Epidermal melanocyte (primary cell): ENCODE results near the gene SAMD11.

ENCODE experiments used
- DNase-seq: peaks from one replicate; pipeline ENCODE4 v3.0.0; 2011; ENCODE audit warnings: low spot score; ENCODE audit not compliant: insufficient read length

SAMD11 gene

DNA sequence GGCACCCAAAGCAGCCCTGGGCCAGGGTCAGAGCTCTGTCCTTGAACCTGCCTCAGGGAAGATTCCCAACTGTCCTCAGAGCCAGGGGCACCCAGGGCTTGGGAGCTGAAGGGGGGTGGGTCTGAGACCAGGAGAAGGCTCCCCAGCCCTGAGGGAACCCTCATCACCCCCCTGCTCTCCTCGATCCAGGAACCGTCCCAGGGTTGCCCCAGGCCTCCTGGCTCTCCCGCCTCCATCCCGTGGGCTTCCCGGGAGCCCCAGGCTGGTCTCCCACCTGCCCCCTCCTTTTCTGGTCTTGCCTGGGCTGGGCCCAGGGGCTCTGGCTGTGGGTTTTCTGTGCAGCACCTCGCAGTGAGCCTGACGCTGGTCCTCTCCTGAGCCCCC lies 6.7 kb upstream of the SAMD11 start:
- DNase-seq, result no peak

GRCh38 chr1:917466-918091 lies 6.1 kb upstream of the SAMD11 start:
- no peak for DNase-seq

DNA sequence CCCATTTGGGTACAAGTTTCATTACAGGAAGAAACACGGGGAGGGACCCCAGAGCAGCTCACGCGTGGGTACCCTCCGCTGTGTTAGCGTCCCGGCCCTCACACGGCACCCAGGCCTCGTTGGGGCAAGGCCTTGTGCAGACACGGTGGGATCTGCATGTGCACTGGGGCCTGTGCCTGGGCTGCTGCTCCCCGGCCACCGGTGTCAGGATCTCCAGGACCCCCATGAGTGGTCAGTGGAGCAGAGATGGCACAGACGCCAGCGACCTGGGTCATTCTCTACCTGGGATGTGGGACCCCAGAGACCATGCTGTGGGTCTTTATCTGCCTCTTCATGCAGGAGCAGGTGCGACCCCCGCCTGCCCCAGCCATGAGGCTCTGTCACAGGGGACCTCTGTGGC lies 5.4 kb upstream of the SAMD11 start:
- DNase-seq, result no peak

DNA sequence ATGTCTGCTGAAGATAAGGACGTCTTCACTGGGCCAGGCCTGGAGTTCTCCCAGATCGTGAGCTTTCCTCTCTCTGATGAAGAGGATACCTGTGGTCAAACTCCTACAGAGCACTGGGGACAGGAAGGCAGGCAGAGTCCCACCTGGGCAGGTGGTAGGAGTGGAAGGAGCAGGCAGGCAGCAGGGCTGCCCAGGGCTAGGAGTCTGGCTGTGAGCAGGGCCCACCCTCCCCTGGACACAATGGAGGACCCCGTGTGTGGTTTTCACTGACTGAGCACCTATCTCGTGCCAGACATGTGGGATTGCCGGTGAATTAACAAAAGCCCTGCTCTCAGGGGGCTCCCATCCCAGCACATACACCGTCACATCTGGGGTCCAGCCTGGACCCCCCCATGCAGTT lies 4.9 kb upstream of the SAMD11 start:
- no peak for DNase-seq

DNA sequence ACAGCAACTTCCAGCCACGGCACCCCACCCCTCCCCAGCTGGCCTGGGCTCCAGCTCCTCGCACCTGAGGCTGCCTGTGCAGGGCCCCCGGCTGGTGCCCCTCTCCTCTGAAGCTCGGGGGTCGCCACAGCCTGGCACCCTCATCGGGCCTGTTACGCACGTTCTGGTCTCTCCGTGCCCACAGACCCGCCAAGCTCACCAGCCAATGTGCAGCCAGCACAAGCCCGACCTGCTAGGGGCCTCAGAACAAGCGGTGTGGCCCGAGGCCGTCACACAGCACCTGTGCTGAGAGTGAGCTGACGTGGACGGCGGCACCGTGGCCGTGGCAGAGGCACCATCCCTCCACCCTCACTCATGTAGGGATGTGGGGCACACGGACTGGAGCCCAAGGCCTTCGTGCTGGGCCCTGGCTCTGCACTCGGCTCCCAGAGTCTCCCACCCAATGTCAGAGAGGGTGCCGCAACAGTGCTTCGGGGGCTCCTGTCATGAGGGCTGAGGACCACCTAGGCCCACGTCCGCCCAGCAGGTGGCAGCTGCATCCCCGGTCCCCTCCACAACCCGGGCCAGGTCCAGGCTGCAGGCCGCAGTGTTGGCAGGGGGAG lies 4.4 kb upstream of the SAMD11 start:
- no peak for DNase-seq

DNA sequence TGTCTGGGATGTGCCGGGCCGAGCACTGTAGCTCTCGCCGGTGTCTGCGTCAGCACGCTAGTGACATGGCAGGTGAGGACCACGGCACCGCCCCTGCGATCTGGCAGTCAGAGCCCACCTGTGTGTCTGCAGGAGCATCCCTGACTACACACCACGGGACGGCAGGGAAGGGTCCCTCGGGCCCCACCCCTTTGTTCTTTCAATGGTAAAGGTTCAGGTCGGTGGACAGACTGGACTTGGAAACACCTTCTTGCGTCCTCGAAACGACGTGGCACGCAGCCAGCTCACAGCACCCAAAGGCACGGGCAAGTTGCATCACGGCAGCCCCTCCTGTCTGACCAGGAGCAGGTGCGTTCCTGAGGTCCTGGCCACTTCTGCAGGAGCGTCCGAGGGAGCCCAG lies 3.7 kb upstream of the SAMD11 start:
- DNase-seq, result no peak

DNA sequence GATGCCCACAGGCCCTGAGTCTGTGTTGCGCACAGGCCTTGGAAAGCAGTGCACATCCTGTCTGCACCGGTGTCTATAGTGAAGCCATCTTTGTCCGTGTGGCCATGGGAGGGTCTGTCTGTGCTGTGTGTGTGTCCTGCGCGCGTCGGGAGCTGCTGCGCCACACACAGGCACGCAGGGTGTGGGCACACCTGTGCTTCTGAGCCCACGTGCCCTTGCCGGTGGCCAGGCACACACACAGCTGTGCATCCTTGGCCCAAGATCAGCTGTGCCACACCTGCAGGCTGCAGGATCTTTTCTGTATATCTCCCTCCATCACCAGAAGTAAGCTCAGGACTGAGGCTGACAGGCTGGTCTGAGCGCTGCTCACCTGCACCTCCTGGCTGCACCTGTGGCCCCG lies 3.2 kb upstream of the SAMD11 start:
- no peak for DNase-seq

GRCh38 chr1:921011-921837 lies 2.5 kb upstream of the SAMD11 start:
- peak; percentile 94 for DNase-seq

DNA sequence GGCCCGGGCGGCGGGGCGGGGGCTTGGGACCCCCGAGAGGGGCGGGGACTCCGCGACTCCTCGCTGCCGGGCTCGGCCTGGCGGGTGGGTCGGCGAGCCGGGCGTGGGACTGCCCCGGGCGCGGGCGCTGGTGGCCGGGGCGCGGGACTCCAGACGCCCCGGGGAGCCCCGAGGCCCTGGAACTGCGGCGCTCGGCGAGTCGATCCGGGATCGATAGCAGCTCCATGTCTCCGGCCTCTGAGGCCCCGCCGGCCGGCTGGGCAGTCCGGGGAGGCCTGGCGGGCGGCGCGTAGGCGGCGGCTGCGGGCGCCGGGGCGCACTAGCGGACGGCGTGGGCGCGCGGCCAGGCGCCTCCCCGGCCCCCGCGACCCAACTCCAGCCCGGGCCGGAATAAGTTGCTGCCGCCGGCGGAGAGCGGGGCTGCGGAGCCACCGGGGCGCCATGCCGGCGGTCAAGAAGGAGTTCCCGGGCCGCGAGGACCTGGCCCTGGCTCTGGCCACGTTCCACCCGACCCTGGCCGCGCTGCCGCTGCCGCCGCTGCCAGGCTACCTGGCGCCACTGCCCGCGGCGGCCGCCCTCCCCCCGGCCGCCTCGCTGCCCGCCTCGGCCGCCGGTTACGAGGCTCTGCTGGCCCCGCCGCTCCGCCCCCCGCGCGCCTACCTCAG lies 400 bp downstream of the SAMD11 start:
- DNase-seq, result no peak

GRCh38 chr1:924656-925560 lies 1.2 kb downstream of the SAMD11 start:
- no peak for DNase-seq

DNA sequence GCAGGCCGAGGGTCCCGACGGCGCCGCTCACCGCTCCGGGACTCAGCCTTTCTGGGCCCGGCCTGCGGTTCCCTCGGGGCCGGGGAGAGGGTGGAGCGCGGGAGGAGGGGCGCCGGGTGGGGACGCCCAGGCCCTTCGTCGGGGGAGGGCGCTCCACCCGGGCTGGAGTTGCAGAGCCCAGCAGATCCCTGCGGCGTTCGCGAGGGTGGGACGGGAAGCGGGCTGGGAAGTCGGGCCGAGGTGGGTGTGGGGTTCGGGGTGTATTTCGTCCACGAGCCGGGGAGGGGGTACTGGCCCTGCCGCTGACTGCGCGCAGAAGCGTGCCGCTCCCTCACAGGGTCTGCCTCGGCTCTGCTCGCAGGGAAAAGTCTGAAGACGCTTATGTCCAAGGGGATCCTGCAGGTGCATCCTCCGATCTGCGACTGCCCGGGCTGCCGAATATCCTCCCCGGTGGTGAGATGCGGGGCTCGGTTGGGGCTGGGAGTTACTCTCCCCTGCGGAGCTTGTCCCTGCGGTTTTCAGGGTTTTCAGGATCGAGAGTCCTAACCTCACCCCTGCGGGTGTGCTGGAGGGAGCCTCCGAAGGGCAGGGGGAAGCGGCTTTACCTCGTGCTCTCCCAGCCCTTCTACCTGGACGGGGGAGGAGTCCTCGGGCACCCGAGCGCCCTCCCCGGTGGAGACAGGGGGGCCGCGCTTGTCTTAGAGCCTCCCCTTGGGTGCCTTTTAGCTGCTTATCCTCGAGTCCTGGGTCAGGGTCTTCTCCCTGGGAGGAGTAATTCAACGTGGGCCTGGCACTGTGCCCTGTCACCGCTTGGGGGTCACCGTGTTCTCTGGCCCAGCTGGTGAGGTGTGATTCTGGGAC lies 2.1 kb downstream of the SAMD11 start:
- no peak for DNase-seq

GRCh38 chr1:927234-927633 lies 3.5 kb downstream of the SAMD11 start:
- DNase-seq, result no peak

DNA sequence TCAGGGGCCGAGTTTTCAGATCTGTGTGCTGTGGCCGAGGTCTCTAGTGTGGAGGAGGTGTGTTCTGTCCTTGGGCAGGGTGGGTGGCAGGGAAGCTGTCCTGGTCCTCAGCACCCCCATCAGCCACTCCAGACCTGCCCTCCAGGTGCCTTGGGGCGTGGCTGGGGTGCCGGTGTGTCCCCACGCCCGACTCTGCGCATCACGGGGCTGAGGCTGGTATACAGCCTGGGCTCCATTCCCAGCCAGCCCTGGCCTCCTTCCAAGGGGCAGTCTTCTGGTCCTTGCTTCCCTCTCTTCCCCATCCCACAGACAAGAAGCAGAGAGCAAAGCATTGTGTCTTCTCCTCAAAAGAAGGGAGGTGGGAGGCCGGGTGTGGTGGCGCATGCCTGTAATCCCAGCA lies 4.0 kb downstream of the SAMD11 start:
- no peak for DNase-seq

DNA sequence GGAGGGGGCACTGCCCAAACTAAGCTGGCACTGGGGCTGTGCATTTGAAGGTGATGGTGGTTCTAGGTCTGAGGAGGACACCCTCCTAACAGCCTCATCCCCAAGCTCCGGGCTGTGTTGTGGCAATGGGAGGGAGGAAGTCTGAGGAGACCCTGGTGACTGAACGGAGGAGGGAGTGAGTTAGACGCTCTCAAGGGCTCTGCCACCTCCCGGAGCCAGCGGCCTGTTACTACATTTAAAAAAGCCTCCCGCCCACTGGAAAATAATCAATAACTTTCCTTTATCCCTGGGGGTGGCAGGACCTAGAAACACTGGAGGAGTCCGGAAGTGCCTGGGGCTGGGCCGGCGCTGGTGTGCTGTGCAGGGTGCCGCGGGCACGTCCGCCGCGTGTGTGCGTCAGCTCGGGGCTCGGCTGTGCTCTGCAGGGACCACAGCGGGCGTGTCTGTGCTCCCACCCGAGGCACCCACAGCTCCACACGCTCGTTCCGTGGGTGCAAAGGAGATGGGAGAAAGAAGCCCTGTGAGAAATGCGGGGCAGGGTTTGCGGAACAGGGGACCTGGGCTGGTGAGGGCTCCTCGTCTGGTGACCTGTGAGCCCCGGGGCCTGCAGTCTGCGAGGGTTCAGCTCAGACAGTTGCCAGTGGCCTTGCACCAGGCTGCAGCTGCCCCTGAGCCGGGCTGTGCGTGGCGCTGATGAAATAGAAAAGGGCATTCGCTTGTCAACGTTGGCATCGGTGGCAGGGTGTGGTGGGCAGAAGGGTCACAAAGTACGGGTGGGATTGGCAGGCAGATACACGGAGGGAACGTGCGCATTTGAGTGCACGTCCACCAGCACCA lies 5.3 kb downstream of the SAMD11 start:
- no peak for DNase-seq

GRCh38 chr1:929712-930632 lies 6.2 kb downstream of the SAMD11 start:
- no peak for DNase-seq

DNA sequence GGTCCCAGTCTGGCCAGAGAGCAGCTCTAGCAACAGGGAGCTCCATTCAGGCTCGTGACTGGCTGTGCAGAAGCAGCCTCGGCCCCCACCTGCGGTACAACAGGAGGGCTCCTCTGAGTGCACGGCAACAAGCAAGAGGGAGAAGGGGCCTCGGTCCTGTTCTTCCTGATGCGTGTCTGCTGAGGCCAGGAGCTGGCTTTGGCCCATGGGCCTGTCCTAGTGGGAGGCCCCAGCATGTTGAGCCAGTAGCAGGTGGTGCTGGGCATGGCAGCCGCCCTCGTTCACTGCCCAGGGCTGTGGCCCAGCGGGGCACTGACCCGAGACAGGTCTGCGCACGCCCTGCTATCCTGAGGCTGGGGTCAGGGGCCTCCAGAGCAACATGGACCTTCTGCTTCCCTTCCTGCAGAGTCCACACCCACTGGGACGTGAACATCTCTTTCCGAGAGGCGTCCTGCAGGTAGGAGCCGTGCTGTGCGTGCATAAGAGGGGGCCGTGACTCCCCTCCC lies 7.0 kb downstream of the SAMD11 start:
- DNase-seq, result no peak

- no peak for DNase-seq
Observed at GRCh38 chr1:931380-932172, 7.9 kb downstream of the SAMD11 start.
